GM12874 (cell line): Measurements from ENCODE around the gene SERTM1.

Source experiments
- CTCF ChIP-seq: IDR thresholded peaks from 2 replicates; pipeline ENCODE4 v1.5.1; 2011; ENCODE audit warnings: low read depth, mild to moderate bottlenecking, control low read depth, low read length, moderate library complexity; ENCODE audit not compliant: insufficient read depth

SERTM1 gene

GRCh38 chr13:36673838-36674326, at the start of gene SERTM1:
TSS of gene SERTM1 (plus strand) at chr13:36674020. CDS start at chr13:36695079, 21,059 bp downstream.
- TF ChIP-seq CTCF = no peak

- no peak for TF ChIP-seq CTCF
Observed at GRCh38 chr13:36628377-36629056, 45.3 kb upstream of the SERTM1 start.

- TF ChIP-seq CTCF = no peak
Observed at GRCh38 chr13:36629057-36629385, 44.8 kb upstream of the SERTM1 start.

- TF ChIP-seq CTCF = no peak
Observed at GRCh38 chr13:36630181-36630803, 43.5 kb upstream of the SERTM1 start.

- TF ChIP-seq CTCF = no peak
Observed at GRCh38 chr13:36639610-36640009, 34.2 kb upstream of the SERTM1 start.

- no peak for TF ChIP-seq CTCF
Observed at GRCh38 chr13:36650611-36651010, 23.2 kb upstream of the SERTM1 start.

- TF ChIP-seq CTCF = no peak
Observed at GRCh38 chr13:36665630-36666029, 8.2 kb upstream of the SERTM1 start.
